SHP77 treated with DMSO at 0.1 percent for 48 hours (cell line): ENCODE measurements around the gene CYP11A1.
"Not testable (repeated sequence)": the region's sequence is repeated elsewhere in the genome, so short reads cannot be mapped to it uniquely, and the experiment has no call there.

Experiments
- DNase-seq: peaks from one replicate; lab custom pipeline; 2025; lab: John Stamatoyannopoulos, UW

CYP11A1 gene

GRCh38 chr15:74374648-74375302 lies 7.3 kb upstream of the CYP11A1 start:
- DNase-seq, result peak; percentile 44

GRCh38 chr15:74373731-74374647 lies 6.5 kb upstream of the CYP11A1 start:
- DNase-seq, result peak; percentile 75

DNA sequence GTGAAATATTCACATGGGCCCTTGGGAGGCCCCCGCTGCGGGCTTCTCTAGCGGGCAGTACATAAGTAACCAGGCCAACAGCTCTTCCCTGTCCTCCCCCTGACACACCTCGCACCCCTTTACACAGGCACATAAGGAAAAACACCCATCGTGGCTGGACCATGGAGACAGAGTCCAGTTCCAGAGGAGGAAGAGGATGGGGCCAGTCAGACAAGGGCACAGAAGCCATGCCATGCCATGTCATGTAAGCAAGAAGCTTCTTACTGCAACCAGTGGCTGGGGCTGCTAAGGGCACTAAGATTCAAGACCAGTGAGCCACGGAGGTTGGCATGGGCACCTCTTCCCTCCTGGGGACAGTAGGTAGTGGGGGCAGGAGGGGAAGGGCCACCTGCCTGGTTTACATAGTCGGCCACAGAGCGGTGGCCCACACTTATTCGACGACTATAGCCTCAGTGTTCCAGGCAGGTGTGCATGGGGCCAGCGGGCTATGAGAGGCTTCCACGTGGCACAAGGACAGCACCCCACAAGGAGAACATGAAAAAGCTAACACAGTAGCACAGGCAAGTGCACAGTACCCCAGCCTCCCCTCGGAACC lies 5.7 kb upstream of the CYP11A1 start:
- DNase-seq, result no peak

GRCh38 chr15:74370471-74370870 lies 3.0 kb upstream of the CYP11A1 start:
- DNase-seq, result no peak

GRCh38 chr15:74369756-74370155 lies 2.3 kb upstream of the CYP11A1 start:
- DNase-seq, result no peak

DNA sequence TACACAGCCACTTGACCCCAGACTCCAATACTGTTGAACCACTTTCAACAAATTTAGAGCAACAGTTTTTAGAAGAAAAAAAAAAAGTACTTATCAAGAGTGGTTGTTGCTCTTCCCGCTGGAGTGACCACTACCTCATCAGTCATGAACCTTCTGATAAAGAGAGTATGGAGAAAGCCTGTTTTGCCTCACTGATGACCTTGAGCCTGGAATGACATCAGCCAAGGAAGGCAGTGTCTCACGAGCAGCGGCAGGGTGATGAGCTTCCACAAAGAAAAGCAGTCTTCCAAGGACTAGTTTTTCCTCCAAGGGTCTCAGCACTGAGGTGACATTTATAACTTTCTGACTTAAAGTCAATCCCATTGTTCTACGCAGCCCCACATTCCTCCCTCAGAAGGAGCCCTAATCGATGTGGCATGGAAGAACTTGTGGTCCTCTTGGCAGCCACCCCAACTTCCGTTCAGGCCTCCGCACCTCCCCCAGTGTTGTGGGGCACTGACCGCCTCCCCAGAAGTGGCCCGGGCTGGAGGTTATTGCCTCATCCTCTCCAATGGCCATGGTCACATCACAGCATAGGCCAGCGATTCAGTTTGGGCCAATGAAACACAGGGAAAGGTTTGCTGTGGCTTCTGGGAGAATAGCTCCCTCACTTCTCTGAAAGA lies 1.8 kb upstream of the CYP11A1 start:
- DNase-seq, result no peak

- no peak for DNase-seq
Observed at GRCh38 chr15:74368121-74368520, 675 bp upstream of the CYP11A1 start.

GRCh38 chr15:74365598-74366445 lies 1.6 kb downstream of the CYP11A1 start:
- no peak for DNase-seq

GRCh38 chr15:74364936-74365597 lies 2.4 kb downstream of the CYP11A1 start:
- DNase-seq, result no peak

GRCh38 chr15:74362482-74362881 lies 5.0 kb downstream of the CYP11A1 start:
- no peak for DNase-seq

- not testable (repeated sequence) for DNase-seq
Observed at GRCh38 chr15:74360855-74361254, 6.6 kb downstream of the CYP11A1 start.

DNA sequence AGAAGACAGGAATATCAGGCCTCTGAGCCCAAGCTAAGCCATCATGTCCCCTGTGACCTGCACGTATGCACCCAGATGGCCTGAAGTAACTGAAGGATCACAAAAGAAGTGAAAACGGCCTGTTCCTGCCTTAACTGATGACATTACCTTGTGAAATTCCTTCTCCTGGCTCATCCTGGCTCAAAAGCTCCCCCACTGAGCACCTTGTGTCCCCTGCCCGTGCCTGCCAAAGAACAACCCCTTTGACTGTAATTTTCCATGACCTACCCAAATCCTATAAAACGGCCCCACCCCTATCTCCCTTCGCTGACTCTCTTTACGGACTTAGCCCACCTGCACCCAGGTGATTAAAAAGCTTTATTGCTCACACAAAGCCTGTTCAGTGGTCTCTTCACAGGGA lies 8.1 kb downstream of the CYP11A1 start:
- DNase-seq, result not testable (repeated sequence)

DNA sequence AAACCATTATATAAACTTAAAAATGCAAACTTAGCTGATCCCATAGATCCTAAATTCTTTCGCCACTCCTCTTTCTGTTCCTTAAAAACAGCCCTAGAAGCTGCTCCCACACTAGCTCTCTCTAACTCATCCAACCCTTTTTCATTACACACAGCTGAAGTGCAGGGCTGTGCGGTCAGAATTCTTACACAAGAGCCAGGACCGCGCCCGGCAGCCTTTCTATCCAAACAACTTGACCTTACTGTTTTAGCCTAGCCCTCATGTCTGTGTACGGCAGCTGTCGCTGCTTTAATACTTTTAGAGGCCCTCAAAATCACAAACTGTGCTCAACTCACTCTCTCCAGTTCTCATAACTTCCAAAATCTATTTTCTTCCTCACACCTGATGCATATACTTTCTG lies 9.9 kb downstream of the CYP11A1 start:
- DNase-seq, result not testable (repeated sequence)

- not testable (repeated sequence) for DNase-seq
Observed at GRCh38 chr15:74356050-74356449, 11.4 kb downstream of the CYP11A1 start.

GRCh38 chr15:74353992-74354391 lies 13.5 kb downstream of the CYP11A1 start:
- not testable (repeated sequence) for DNase-seq

GRCh38 chr15:74352393-74352910 lies 15.0 kb downstream of the CYP11A1 start:
- no peak for DNase-seq

DNA sequence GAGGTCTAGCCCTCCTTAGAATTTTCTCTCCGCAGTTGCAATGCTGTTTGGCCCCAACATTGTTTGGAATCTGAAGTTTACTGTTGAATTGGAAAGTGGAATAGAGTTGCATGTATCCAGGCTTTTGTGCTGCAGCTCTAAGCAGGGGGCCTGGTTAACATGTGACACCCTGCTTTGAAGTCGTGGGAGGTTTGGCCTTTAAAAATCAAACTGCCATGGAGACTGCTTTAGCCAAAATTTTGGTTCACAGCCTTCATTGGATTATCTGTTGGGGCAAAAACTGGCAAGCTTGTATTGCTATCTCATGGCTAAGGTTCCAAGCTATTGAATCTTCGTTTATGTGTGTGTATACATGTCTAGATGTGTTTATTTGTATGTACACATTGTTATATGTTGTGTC lies 15.8 kb downstream of the CYP11A1 start:
- DNase-seq, result no peak

- no peak for DNase-seq
Observed at GRCh38 chr15:74350295-74351275, 16.9 kb downstream of the CYP11A1 start.

- DNase-seq, result no peak
Observed at GRCh38 chr15:74349241-74349778, 18.1 kb downstream of the CYP11A1 start.
